GM23248 (cell line): Measurements from ENCODE around the gene COL23A1. TPM values are rescaled to one million over a fixed set of nuclear protein-coding genes. Genes with fewer than 3 reads are reported as not detected.

Source experiments
- DNase-seq: peaks from one replicate; pipeline ENCODE4 v3.0.0-alpha.2; 2015
- H2AFZ ChIP-seq: fragments of 200-600 bp; sonication (generic); 2 replicates; pipeline ENCODE4 v1.6.1; 2016; ENCODE audit warnings: antibody characterized with exemption
- H3F3A ChIP-seq: fragments of 200-600 bp; sonication (generic); 2 replicates; pipeline ENCODE4 v1.6.1; 2016; ENCODE audit warnings: mild to moderate bottlenecking, antibody characterized with exemption, mixed run types; ENCODE audit not compliant: insufficient read depth
- H3K27ac ChIP-seq: fragments of 200-600 bp; sonication (generic); 2 replicates; pipeline ENCODE4 v1.5.1; 2016; ENCODE audit warnings: mild to moderate bottlenecking
- H3K27me3 ChIP-seq: fragments of 200-600 bp; sonication (generic); replicated peaks from 2 replicates; pipeline ENCODE4 v1.6.1; 2016; ENCODE audit warnings: mild to moderate bottlenecking; ENCODE audit not compliant: insufficient read depth
- H3K36me3 ChIP-seq: fragments of 200-600 bp; sonication (generic); 2 replicates; pipeline ENCODE4 v1.6.1; 2016; ENCODE audit warnings: low read depth, mild to moderate bottlenecking
- H3K4me1 ChIP-seq: fragments of 200-600 bp; sonication (generic); 2 replicates; pipeline ENCODE4 v1.6.1; 2016; ENCODE audit warnings: mild to moderate bottlenecking; ENCODE audit not compliant: insufficient read depth
- H3K4me2 ChIP-seq: fragments of 200-600 bp; sonication (generic); one replicate; pipeline ENCODE4 v1.6.1; 2016; ENCODE audit warnings: mild to moderate bottlenecking; ENCODE audit not compliant: unreplicated experiment
- H3K4me3 ChIP-seq: fragments of 200-600 bp; sonication (generic); 2 replicates; pipeline ENCODE4 v1.5.1; 2016; ENCODE audit warnings: mild to moderate bottlenecking
- H3K79me2 ChIP-seq: fragments of 200-600 bp; sonication (generic); 2 replicates; pipeline ENCODE4 v1.6.1; 2016; ENCODE audit warnings: mild to moderate bottlenecking; ENCODE audit not compliant: insufficient read depth
- H3K9ac ChIP-seq: fragments of 200-600 bp; sonication (generic); 2 replicates; pipeline ENCODE4 v1.6.1; 2016; ENCODE audit warnings: mild to moderate bottlenecking
- H3K9me2 ChIP-seq: fragments of 200-600 bp; sonication (generic); 2 replicates; pipeline ENCODE4 v1.6.1; 2016; ENCODE audit warnings: mixed run types, mild to moderate bottlenecking, moderate library complexity; ENCODE audit not compliant: insufficient read depth
- H3K9me3 ChIP-seq: fragments of 200-600 bp; sonication (generic); one replicate; pipeline ENCODE4 v1.6.1; 2017; ENCODE audit warnings: low read depth
- H4K20me1 ChIP-seq: fragments of 200-600 bp; sonication (generic); 2 replicates; pipeline ENCODE4 v1.6.0; 2016; ENCODE audit not compliant: insufficient read depth
- EZH2 ChIP-seq: fragments of 200-600 bp; sonication (generic); IDR thresholded peaks from 2 replicates; pipeline ENCODE4 v1.6.1; 2018; ENCODE audit warnings: antibody characterized with exemption, mild to moderate bottlenecking; ENCODE audit not compliant: insufficient read depth, poor library complexity, severe bottlenecking
- EZH2phosphoT487 ChIP-seq: fragments of 200-600 bp; sonication (generic); IDR thresholded peaks from 2 replicates; pipeline ENCODE4 v1.6.1; 2018; ENCODE audit warnings: antibody characterized with exemption, moderate library complexity, mild to moderate bottlenecking, low read depth; ENCODE audit not compliant: insufficient read depth
- whole genome bisulfite sequencing, 2 experiments: methylation state at CpG; one replicate each; pipeline ENCODE4 v1.1.6; 2015 to 2017; ENCODE audit warnings: low lambda C conversion rate in 2 of 2, low coverage in 1 of 2; ENCODE audit errors: missing lambda C conversion rate in 2 of 2; 5-methylcytosine and 5-hydroxymethylcytosine counted together
- in situ Hi-C: fragments of 300-500 bp; cut with MboI; formaldehyde crosslinking; loops from 2 replicates; pipeline ENCODE4 v1.15.0; 2020
- polyA plus RNA-seq: library from polyadenylated mRNA; unstranded; fragments of >200 nt; fragmentation: Nextera tagmentation; extraction: Ambion mirVana; gene quantifications from 2 replicates; pipeline ENCODE4 v1.2.1, GENCODE V29; 2016
- total RNA-seq: library from RNA; depleted of rRNA; stranded (reverse); fragments of >200 nt; shearing (Covaris generic); gene quantifications from 2 replicates; pipeline ENCODE4 v1.2.3, GENCODE V29; 2014

Gene COL23A1
- total and polyA plus RNA-seq, 2 experiments from 2014 or later, result not detected

- H3K27me3 ChIP-seq, result no peaks in the 10 kb centered on the region
- peaks cover 30% of the 10 kb centered on the region for H3K79me2 ChIP-seq
- H3K9ac ChIP-seq, result no peak overlapping the region
- no peaks in the 10 kb centered on the region for H3K9me2 ChIP-seq
- peaks cover 4% of the 10 kb centered on the region; the same call in 1 of the 2 replicates for H4K20me1 ChIP-seq
- H3F3A ChIP-seq, result peaks cover 2% of the 10 kb centered on the region; the same call in 1 of the 2 replicates
- H3K36me3 ChIP-seq, result peaks cover 79% of the 10 kb centered on the region
- TF ChIP-seq EZH2, result no peak
- no peak for TF ChIP-seq EZH2phosphoT487
- H3K9me3 ChIP-seq, result no peaks in the 10 kb centered on the region
- no peak overlapping the region for H3K4me3 ChIP-seq
- in situ Hi-C loops, result no loop called here
- H3K4me2 ChIP-seq, result no peak overlapping the region
- no peak for DNase-seq
- 76 to 83% methylated on average over 3 of the region's 3 CpGs for WGBS, 2 experiments
- H2AFZ ChIP-seq, result no peak overlapping the region
- no peaks in the 10 kb centered on the region for H3K4me1 ChIP-seq
- no peak overlapping the region for H3K27ac ChIP-seq
Measured at GRCh38 chr5:178606269-178606668, 16.1 kb upstream of the COL23A1 start.

GRCh38 chr5:178605788-178606187, 15.6 kb upstream of the COL23A1 start:
- WGBS, 2 experiments, result 92 to 96% methylated on average over 3 of the region's 3 CpGs
- Histone ChIP-seq H3K79me2 (peaks cover 25% of the 10 kb centered on the region), H4K20me1 (peaks cover 4% of the 10 kb centered on the region; the same call in 1 of the 2 replicates), H3K9ac (no peak overlapping the region), H2AFZ (no peak overlapping the region), H3K4me2 (no peak overlapping the region), H3K9me2 (no peaks in the 10 kb centered on the region), H3K9me3 (no peaks in the 10 kb centered on the region), H3K36me3 (peaks cover 76% of the 10 kb centered on the region), H3K27me3 (no peaks in the 10 kb centered on the region), H3K4me1 (no peaks in the 10 kb centered on the region), H3K27ac (no peak overlapping the region), H3K4me3 (no peak overlapping the region), H3F3A (peaks cover 2% of the 10 kb centered on the region; the same call in 1 of the 2 replicates)
- DNase-seq, result no peak
- TF ChIP-seq EZH2, result no peak
- no peak for TF ChIP-seq EZH2phosphoT487
- in situ Hi-C loops, result no loop called here

GRCh38 chr5:178602752-178603151, 12.6 kb upstream of the COL23A1 start:
- Histone ChIP-seq H3K9ac (no peak overlapping the region), H3K9me2 (no peaks in the 10 kb centered on the region), H3K27ac (no peak overlapping the region), H3K27me3 (no peaks in the 10 kb centered on the region), H3F3A (peaks cover 2% of the 10 kb centered on the region), H3K4me2 (no peak overlapping the region), H4K20me1 (no peaks in the 10 kb centered on the region; the same call in 1 of the 2 replicates), H3K36me3 (peaks cover 74% of the 10 kb centered on the region), H2AFZ (no peak overlapping the region), H3K4me3 (no peak overlapping the region), H3K9me3 (no peaks in the 10 kb centered on the region), H3K4me1 (no peaks in the 10 kb centered on the region), H3K79me2 (peaks cover 3% of the 10 kb centered on the region; the same call in 1 of the 2 replicates)
- no peak for TF ChIP-seq EZH2phosphoT487
- TF ChIP-seq EZH2, result no peak
- peak; percentile 35 for DNase-seq
- in situ Hi-C loops, result no loop called here
- WGBS, 2 experiments, result 95 to 97% methylated on average over 2 of the region's 2 CpGs

GRCh38 chr5:178595750-178596149, 5.6 kb upstream of the COL23A1 start:
- no peak for TF ChIP-seq EZH2
- TF ChIP-seq EZH2phosphoT487, result no peak
- Histone ChIP-seq H3K79me2 (no peaks in the 10 kb centered on the region), H3K4me3 (no peak overlapping the region), H3K36me3 (peaks cover 45% of the 10 kb centered on the region), H3F3A (peaks cover 28% of the 10 kb centered on the region), H3K27me3 (no peaks in the 10 kb centered on the region), H4K20me1 (no peaks in the 10 kb centered on the region), H3K4me1 (peaks cover 9% of the 10 kb centered on the region; the same call in 1 of the 2 replicates), H3K9me3 (no peaks in the 10 kb centered on the region), H3K9me2 (no peaks in the 10 kb centered on the region), H2AFZ (no peak overlapping the region), H3K4me2 (no peak overlapping the region), H3K9ac (no peak overlapping the region), H3K27ac (no peak overlapping the region)
- in situ Hi-C loops, result no loop called here
- DNase-seq, result no peak
- 97 to 99% methylated on average over 2 of the region's 2 CpGs for WGBS, 2 experiments

- no peaks in the 10 kb centered on the region for H4K20me1 ChIP-seq
- in situ Hi-C loops, result no loop called here
Measured at GRCh38 chr5:178595150-178595549, 5.0 kb upstream of the COL23A1 start.

More at GRCh38 chr5:178595150-178595549, 5.0 kb upstream of the COL23A1 start:
- Histone ChIP-seq H3K27me3 (no peaks in the 10 kb centered on the region), H3K9ac (no peak overlapping the region), H3K9me3 (no peaks in the 10 kb centered on the region), H3K4me1 (peaks cover 12% of the 10 kb centered on the region; the same call in 1 of the 2 replicates), H3F3A (peaks cover 31% of the 10 kb centered on the region), H2AFZ (no peak overlapping the region), H3K4me3 (no peak overlapping the region), H3K79me2 (no peaks in the 10 kb centered on the region), H3K27ac (no peak overlapping the region), H3K36me3 (peaks cover 41% of the 10 kb centered on the region), H3K9me2 (no peaks in the 10 kb centered on the region), H3K4me2 (no peak overlapping the region)
- TF ChIP-seq EZH2 (no peak), EZH2phosphoT487 (no peak)
- DNase-seq, result peak; percentile 7
